ENCODE measurements around the gene SLC51A. TPM values are rescaled to one million over a fixed set of nuclear protein-coding genes. Genes with fewer than 3 reads are reported as not detected.

The SLC51A gene
- total and polyA plus RNA-seq, 2 donors (not counting 3 experiments of a cell fraction or from before 2014, with no cell fraction given) = not detected

DNA sequence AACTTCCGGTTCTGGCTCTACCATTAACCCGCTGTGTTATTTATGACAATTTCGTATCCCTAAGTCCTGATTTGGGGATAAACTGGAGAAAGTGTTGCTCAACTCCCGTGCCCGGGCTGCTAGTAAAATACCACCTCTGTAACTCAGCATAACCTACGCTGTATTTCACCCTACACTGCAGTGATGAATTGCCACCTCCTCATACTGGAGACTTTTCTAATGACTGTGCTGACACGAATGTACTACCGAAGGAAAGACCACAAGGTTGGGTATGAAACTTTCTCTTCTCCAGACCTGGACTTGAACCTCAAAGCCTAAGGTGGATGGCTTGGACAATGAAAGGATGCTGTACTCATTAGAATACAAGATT, 16.5 kb downstream of the SLC51A start:
- CTCF ChIA-PET = no interaction called here
- Histone ChIP-seq H4K20me1 (replicated peaks; ENCODE audit: control insufficient read depth, extremely low read depth, insufficient read depth, low read length) (no peaks in the 10 kb centered on the region), H3K4me2 (ENCODE audit: insufficient read depth, low read length) (no peak overlapping the region), H3K9me1 (replicated peaks; ENCODE audit: control insufficient read depth, extremely low read depth, insufficient read depth, low read length) (no peaks in the 10 kb centered on the region), H3K27me3 (ENCODE audit: control insufficient read depth in 2 of 2, insufficient read depth in 2 of 2, low read length in 2 of 2) (no peaks in the 10 kb centered on the region), H3K79me2 (ENCODE audit: control insufficient read depth, insufficient read depth, low read length) (no peaks in the 10 kb centered on the region), H2AFZ (ENCODE audit: low read depth, low read length) (no peak overlapping the region), H3K27ac (ENCODE audit: insufficient read depth, low read depth, low read length) (no peak overlapping the region), H3K9me3 (replicated peaks; ENCODE audit: control insufficient read depth, insufficient read depth, low read length) (no peaks in the 10 kb centered on the region), H3K4me1 (ENCODE audit: control insufficient read depth, extremely low read depth, insufficient read depth, low read length) (no peaks in the 10 kb centered on the region), H3K36me3 (ENCODE audit: control insufficient read depth in 2 of 2, extremely low read depth in 1 of 2, insufficient read depth in 2 of 2, low read length in 2 of 2) (peaks cover 5 to 9% of the 10 kb centered on the region in 2 experiments), H3K4me3 (replicated peaks in 1 of 3; ENCODE audit: insufficient read depth in 1 of 3, low read depth in 1 of 3, low read length in 3 of 3) (no peak overlapping the region), H3K9ac (replicated peaks; ENCODE audit: extremely low read depth, insufficient read depth, low read length) (no peak overlapping the region)
- BruUV-seq (replicated peaks) = no TSS peak
- intact Hi-C loops (cut with micrococcal nuclease) (no loop called here), dilution Hi-C loops (cut with MboI; ENCODE audit: extremely low pct_ligation_motif_present, low sequenced_read_pairs) (no loop called here)
- TF ChIP-seq JUN (IDR thresholded peaks at IDR 0.05; ENCODE audit: borderline replicate concordance, insufficient read depth, insufficient read length, low read depth) (no peak), CTCF (IDR thresholded peaks at IDR 0.05; ENCODE audit: extremely low read depth in 1 of 2, insufficient read depth in 1 of 2, low read depth in 1 of 2, low read length in 2 of 2) (no peak), EZH2 (IDR thresholded peaks at IDR 0.05; ENCODE audit: borderline replicate concordance, low read depth, low read length, severe bottlenecking) (no peak), FOS (IDR thresholded peaks at IDR 0.05; ENCODE audit: borderline replicate concordance, insufficient read depth, low read length) (no peak), GATA2 (IDR thresholded peaks at IDR 0.05; ENCODE audit: insufficient read depth, insufficient read length, low read depth, low read length) (no peak), POLR2AphosphoS5 (IDR thresholded peaks at IDR 0.05; ENCODE audit: insufficient read depth, low read depth, low read length) (no peak), POLR2A (IDR thresholded peaks at IDR 0.05; ENCODE audit: low read depth, low read length) (no peak), MYC (IDR thresholded peaks at IDR 0.05; ENCODE audit: low read depth, low read length) (no peak)
- TF ChIP-seq, protein P1, sequence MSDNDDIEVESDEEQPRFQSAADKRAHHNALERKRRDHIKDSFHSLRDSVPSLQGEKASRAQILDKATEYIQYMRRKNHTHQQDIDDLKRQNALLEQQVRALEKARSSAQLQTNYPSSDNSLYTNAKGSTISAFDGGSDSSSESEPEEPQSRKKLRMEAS (IDR thresholded peaks at IDR 0.05; ENCODE audit: insufficient read depth, insufficient read length) = no peak
- FAIRE-seq (no peak), DNase-seq (ENCODE audit: low read depth, low spot score) (no peak)
- POLR2A ChIA-PET = no interaction called here

Measured in endothelial cell of umbilical vein (primary cell).